ENCODE measurements around the gene PACSIN3.

The PACSIN3 gene

DNA sequence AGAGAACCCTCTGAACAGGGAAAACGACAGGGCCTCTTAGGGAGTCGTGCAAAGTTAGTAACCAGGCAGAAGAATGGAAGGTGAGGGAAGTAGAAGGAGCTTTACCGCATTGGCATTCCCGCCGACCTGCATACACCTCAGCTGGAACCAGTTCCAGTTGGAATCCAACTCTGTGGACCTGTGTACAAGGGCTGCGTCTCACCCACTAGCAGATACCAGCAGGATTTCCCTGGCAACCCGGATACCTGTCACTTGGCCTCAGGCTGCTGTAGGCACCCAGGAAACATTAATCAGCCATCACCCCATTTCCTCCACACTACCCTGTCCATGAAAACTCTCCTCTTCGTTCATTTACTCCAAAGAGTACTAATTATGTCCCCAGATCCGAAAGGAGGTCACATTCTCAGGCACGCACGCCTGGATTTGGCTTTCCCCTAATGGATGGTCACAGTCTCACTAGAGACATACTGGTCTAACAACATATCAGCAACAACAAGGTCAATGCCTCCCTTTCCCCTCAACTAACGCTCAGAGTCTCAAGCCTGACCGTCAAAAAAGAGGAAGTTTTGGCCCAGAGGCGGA lies 10.4 kb downstream of the PACSIN3 start:
- no peak for DNase-seq

DNA sequence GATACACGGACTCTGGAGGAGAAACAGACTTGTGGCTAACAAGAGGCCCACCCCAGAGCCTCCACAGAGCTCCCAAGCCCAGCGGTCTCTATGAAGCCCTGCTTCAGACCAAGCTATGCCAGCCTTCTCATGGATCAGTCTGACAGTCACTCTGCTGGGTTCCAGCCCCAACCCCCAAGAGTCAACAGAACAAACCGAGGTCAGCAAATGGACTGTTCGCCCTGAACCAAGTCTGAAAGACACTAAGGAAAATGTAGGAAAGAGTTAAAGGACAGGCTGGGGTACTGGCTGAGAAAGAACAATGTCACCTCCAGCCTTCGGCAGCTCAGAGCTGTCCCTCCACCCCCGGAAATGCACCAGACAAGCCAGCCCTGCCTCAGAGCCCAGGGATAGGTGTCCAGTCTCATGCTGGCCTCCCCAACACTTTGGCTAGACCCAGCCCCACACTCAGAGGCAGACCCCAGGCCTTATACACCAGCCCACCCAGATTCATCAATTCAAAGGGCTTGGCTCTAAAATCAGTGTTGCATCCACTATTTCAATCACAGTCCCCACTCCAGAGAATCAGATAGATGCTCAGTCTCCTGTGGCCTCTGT lies 13.4 kb downstream of the PACSIN3 start:
- no peak for DNase-seq

DNA sequence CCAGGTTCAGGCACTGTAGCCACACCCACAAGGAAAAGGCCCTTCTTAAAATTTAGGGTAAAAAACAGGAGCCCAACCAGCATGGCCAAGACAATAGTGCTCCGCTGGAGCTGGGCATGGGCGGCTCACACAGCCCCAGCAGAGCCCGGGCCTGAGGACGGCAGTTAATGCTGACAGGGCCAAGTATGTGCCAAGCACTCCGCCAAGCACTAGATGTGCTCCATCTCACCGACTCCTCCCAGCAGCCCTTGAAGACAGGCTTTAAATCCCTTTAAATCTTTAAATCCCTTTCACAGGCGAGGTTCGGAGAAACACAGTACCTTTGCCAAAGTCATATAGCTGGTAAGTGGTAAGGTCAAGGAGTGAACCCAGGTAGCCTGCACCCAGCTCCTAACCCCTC lies 14.4 kb downstream of the PACSIN3 start:
- no peak for DNase-seq

DNA sequence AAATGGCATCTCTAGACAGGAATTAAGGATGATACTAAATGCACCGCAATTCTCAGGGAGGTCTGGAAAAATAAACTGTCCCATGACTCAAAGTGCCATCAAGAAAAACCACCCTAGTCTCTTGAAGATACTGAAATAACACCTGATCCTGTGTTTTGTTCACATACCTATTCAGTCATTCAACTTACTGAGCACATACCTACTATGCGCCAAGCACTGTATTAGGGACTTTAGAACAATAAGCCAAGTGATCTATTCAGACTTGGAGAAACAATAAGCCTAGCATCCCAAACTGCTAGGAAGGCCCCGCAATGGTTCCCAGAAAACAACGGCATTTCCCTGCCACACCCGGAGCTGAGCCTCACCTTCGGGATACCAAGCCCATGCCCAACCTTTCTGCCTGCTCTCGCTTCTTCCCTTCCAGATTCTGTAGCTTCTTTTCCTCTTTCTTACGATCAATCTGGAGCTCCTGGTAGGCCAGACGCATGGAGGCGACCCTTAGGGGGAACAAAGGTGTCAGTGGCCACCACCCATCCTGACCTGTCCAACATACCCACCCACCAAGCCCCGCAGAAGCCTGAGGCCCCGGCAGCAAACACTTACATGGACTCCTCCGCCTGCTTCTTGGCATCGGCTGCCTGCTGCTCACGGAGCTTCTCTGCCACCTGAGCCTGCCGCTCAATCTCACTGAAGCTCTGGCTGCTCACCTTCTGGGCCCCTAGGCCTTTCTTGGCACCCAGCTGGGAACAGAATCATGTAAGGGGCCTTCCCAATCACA lies 15.0 kb downstream of the PACSIN3 start:
- no peak for DNase-seq

DNA sequence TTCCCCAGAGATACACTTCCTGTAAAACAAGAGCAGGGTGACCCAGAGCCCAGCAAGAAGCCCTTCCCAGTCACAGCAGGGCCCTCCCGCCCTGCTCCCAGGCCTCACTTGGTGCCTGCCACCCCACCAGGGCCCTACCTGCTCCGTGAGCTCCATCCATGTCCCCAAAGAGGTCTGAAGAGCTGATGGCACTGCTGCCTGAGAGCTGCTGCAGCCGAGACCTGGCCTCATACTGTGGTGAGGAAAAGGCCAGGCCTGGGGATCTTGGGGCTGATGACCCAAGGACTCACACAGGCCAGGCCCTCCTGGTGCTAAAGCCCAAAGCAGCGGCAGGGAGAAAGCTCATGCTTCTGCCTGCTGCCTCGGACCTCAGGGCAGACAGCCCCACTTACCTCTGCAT lies 19.9 kb downstream of the PACSIN3 start:
- no peak for DNase-seq

DNA sequence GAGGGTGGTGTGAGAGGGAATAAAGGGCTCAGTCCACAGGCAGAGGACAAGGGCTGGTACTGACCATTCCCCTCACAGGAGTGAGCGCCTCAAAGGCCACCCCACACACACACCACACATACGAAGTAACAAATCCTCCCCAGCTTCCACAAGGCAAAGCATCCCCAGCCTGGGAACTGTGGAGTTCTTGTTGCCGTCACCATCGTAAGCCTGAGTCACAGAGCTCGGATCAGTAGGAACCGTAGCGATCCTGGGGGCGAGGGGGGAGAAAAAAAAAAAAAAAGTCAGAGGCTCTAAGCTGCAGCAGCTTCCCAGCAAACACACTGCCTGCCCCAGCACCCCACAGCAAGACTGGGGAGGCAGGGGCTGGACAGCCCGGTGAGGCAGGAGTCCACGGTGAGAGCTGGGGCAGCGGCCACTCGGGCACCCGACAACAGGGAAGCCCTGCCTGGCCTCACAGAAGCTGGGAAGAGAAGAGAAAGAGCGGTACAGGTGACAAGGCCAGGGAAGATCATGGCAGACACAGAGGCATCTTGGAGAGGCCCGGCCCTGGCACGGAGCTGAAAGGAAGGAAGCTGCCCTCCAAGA lies 20.9 kb downstream of the PACSIN3 start:
- no peak for DNase-seq

DNA sequence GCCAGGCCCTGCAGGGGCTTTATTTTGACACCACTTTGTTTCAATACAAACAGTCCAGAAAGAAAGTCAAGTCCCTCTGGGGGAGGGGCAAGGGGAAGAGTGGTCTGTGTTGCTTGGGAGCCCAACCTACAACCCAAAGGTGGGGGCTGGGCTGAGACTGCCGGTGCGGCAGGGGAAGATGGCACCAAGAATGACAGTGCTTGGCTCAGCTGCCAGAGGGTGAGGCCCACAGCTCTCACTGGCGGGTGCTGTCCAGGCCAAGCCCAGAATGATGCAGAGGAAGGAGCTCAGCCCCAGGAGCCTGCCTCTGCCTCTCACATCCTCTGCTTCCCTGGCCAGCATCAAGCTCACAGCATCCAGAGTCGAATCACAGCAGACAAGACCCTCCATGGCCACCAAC lies 21.9 kb downstream of the PACSIN3 start:
- no peak for DNase-seq

DNA sequence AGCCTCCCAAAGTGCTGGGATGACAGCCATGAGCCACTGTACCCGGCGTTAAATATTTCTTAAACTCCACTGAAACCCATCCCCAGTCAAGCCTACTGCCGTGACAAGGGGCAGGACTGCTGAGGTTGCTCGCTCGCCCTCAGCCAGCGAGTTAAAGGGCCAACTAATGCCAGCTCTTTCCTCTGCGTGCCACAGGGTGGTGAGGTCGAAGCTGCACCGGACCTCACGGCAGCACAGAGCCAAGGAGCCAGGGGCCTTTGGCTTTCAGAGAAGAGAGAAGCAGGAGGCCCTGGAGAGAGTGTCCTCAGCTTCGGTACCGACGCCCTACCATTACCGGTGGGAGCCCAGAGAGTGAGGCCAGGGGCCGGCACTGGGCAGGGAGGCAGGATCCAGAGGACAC lies 22.3 kb downstream of the PACSIN3 start:
- no peak for DNase-seq

DNA sequence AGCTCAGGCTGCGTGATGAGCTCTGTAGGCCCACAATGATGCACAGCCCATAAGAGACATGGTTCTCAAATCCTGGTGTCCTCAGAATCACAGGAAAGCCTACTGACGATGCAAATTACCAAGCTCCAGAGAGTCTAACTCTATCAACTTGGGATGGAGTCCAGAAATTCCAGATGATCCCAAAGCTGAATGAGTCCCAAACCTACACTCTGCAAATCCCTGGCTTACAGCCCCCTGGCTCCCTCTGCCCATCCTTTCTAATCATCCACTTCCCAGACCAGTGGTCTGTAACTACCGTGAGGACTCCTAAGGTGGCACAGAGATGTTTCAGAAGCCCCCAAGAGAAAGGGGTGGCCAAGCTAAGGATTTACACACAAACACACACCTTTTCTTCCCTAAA lies 23.0 kb downstream of the PACSIN3 start:
- no peak for DNase-seq

DNA sequence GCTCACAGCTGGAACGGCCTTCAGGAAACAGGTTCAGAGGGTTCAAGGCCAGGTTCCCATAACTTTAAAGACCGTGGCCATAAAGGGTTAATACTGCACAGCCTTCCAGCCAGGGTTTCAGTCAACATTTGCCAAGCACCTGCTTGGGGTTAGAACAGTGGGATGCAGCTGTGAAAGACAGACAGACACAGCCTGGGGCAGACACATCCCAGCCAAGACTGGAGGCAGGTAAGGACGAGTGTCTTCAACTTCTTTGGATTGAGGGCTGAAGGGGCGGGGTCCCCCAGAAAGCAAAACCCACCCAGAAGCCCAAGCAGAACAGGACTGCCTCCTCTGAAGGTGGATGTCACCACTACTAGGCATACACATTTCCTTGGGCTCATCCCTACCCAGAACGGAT lies 23.8 kb downstream of the PACSIN3 start:
- DNase-seq, result no peak

DNA sequence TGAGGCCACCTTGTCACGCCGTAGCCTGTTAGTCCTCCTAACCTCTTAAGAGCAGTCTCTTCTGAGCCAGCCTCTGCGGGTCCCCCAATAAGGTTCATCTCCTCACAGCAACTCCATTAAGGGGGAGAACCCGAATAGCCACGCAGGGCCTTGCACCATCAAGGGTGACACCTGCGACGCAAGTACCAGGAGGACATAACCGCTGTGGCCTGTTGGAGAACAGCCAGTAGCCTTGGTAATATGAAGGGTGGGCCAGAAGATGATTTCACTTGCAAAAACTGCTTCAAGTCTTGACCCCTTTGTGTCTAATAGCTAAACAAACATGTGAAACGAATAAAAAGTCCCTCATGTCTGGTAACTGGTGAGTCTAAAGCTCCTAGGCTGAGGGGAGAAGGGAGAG lies 24.3 kb downstream of the PACSIN3 start:
- DNase-seq, result no peak

DNA sequence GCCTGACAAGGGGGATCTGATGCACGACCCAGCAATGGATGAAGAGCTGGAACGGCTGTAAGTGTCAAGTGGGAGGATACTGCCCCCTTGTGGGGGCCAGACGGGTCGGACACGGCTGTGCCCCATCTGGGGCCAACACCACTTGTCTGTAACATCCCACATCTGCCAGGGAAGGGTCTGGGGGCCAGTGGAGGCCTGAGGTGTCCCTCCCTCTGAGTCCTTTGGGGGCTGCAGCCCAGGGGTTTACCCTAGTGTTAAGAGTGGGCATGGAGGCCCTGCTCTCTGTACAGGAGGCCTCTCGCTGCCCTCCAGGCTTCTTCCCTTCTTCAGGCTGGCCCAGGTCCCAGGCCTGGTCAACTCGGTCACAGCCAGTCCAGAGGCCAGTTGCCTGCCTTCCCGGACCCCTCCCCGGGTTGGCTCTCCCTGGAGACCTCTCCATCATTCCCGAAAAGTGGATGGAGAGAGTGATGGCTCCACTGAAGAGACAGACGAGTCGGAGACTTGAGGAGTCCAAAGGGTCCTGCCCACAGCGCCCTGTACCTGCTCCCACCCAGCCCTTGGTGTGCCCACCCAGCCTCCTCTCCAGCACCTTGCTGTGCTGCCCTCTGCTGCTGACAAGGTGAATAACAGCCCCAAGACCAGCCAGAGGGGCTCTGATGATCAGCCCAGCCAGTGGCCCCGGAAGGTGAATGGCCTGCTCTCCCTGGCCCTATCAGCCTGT lies 24.9 kb downstream of the PACSIN3 start:
- DNase-seq, result peak; percentile 63

DNA sequence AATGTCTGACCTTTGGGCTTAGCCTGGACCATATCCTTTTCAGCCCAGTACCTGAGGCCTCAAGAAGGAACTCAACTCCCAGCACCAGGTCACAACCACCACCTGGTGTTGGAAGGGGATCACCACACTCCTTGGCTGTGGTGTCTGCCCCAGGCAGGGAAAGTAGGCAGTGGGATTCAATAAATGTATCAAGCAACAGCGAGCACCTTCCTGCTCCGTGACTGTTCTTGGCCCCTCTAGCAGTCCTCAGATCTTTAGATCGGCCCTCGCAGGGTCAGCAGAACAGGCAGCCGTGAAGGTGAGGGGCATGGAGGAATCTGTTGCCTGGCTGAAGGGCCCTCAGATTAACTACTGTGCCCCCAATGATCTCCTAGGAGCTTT lies 25.5 kb downstream of the PACSIN3 start:
- DNase-seq, result no peak

DNA sequence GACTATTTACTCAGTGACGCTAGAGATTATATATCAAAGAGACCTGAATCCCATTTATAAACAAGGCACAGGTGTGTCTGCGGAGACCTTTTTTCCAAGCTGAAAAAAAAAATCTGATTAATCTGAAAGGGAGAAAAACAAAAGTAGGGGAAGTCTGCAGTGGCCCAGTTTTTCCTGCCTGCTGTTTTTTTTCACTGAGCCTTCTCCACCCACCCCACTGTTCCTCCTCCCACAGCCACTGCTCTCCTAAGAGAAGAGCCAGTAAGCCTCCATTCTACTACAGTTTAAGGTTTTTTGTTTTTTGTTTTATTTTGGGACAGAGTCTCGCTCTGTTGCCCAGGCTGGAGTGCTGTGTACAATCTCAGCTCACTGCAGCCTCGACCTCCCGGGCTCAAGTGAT lies 28.0 kb downstream of the PACSIN3 start:
- DNase-seq, result no peak

DNA sequence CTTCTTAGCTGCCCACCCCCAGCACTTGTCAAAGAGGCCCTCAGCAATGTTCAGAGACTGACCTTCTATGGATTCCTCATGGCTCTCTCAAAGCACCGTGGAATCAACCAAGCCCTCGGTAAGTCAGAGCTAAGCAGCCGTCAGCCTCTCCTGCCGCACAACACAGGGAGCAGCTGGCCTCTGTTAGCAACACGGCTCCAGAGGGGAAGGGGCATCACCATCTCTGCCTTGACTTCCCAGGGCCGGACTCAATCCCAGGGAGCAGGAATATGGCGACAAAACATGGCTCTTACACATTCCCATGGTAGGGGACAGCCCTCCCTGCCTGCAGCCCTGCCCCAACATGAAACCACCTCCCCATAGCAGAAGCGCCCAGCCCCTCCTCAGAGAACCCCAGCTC lies 28.4 kb downstream of the PACSIN3 start:
- DNase-seq, result no peak

DNA sequence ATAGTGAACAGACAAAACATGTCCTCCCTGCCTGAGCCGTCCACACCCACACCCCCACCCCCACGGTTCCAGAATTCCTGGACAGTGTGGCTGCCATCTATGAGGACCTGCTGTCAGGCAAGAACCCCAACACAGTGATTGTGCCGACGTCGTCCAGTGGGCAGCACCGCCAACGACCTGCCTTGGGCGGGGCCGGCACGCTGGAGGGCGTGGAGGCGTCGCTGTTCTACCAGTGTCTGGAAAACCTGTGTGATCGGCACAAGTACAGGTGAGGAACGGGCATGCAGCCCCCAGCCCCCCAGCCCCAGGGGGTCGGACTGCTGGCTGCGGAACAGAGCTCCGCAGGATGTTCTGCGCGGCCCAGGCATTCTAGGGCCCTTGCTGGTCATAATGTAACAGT lies 29.3 kb downstream of the PACSIN3 start:
- no peak for DNase-seq

DNA sequence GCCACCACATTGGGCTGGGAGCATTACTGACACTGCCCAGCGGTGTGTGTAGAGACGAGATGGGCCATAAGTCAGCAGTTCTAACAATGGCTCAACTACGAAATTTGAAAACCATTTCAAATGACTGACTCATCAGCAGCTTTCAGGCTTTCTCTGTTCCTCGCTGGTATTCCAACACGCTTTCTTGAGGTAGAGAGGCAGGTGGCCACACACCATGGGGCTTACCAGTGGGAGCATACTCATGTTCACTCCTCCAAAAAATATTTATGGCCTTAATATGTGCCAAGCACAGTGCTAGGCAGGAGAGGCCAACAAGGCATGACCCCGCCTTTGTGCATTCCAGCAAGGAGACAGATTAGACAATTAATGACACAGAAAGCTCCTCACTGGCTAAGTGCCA lies 29.9 kb downstream of the PACSIN3 start:
- DNase-seq, result no peak

DNA sequence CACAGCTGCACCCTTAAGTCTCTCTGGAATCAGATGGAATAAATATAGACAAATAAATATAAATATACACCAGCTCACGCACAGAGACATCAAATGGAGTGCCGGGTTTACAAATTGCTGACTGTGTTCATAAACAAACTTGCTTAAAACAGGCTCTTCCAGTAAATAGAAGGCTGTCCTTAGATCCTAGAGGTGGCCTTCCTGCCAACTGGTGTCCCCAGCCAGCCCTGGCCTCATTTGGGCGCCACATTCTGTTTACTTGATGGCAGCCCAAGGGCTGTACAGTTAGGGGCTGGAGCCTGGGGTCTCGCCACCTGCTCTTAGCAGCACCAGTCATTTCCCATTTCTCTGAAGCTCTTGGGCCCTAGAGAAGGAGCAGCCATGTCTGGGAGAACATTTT lies 30.4 kb downstream of the PACSIN3 start:
- no peak for DNase-seq

DNA sequence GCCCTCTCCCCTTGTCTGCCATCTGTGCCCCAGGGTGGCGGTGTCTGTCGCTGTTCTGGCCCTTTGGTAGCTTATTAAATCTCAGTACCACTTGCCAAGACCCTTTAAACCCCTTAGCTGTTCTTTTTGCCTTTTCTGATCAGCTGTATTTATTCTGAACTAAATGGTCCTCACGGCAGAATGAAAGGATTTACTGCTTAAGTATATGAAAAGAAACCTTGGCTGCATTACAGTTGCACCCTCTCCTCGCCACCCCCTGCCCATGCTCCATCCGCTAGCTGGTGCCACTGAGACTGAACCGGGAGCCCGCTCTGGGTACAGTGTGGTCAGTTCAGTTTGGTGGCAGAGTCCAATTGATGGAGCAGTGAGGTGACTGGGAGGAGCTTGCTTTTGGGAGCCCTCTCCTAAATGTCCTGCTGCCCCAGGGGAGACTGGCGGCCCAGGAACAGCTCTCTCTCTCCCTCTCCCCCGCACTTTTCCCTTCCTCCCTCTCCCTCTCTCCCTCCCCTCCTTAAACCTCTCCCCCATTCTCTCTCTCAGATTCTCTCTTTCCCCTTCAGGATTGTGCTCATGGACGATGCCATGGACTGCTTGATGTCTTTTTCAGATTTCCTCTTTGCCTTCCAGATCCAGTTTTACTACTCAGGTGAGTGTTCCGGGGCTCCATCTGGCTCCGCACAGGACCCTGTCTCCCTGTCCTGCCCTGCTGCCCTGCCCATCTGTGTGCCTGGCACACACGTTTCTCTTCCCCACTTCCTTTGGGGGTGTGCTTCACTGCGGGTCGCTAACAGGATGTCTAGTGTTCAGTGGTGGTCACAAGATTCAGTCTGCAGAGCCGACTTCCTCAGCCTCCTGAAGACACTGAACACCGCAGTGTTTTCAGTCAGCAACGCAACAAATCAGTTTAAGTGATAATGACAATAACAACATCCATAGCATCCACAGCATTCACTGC lies 31.3 kb downstream of the PACSIN3 start:
- no peak for DNase-seq

DNA sequence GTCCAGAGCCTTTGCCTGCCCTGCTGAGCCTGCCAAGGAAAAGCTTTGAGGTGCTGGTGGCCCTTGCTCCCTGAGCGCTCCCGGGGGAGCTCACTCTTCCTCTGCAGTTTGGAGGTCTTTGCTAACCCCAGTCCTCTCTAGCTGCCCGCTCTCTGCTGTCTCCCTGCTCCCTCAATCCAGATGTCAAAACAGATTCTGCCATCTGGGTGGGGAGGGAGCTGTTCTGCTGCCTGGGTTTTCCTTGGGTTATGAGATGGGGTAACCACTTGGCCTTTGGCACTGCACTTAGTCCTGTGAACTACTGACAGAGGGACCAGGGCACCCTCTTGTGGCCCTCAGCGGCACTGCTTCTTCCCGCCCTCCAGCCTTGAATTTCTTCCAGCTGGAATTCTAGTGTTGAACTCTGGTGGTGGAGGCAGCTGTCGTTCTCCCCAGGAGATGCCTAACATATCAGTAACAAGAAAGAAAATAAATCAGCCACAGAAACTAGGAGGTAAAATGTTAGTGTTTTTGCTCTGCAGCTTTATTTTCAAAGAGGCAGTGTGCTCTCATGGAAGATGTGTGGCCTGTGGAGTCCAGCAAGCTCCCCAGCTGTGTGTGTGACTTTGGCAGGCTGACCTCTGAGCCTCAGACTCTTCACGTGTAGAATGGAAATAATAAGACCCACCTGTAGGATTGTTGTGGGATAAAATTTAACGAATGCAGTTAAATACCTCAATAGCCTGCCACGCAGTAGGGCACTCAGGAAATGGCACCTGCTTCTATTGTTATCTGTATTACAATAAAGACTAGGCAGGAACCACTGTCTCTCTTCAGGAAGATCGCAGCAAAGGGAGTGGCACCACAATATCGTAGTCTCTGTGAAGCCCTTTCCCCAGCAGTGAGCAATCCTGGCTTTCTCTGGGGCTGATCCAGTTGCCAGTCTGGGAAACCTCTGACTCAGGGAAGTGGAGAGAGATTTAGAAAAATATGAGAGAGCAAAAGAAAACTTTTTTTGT lies 33.0 kb downstream of the PACSIN3 start:
- DNase-seq, result peak; percentile 55

All from activated naive CD4-positive, alpha-beta T cell treated with anti-CD3 and anti-CD28 coated beads, Interleukin-2, amount 50 U/mL, for 16 hours (primary cell).